GM15510 (cell line): ENCODE measurements around the gene EIF4G3.

Experiments used
- POLR2A ChIP-seq: IDR thresholded peaks from 3 replicates; pipeline ENCODE4 v1.6.1; 2011; ENCODE audit warnings: borderline replicate concordance; ENCODE audit not compliant: insufficient read length; ENCODE audit errors: extremely low read depth

The EIF4G3 gene

GRCh38 chr1:21131200-21131599 lies 45.5 kb downstream of the EIF4G3 start:
- no peak for TF ChIP-seq POLR2A

GRCh38 chr1:21129407-21129806 lies 47.3 kb downstream of the EIF4G3 start:
- no peak for TF ChIP-seq POLR2A

GRCh38 chr1:21126324-21126723 lies 50.4 kb downstream of the EIF4G3 start:
- TF ChIP-seq POLR2A, result no peak

- TF ChIP-seq POLR2A, result no peak
Observed at GRCh38 chr1:21124846-21125245, 51.9 kb downstream of the EIF4G3 start.

GRCh38 chr1:21123287-21123948 lies 53.3 kb downstream of the EIF4G3 start:
- TF ChIP-seq POLR2A, result no peak

- no peak for TF ChIP-seq POLR2A
Observed at GRCh38 chr1:21121764-21122471, 54.8 kb downstream of the EIF4G3 start.

GRCh38 chr1:21118167-21118566 lies 58.5 kb downstream of the EIF4G3 start:
- no peak for TF ChIP-seq POLR2A

- no peak for TF ChIP-seq POLR2A
Observed at GRCh38 chr1:21117597-21118001, 59.1 kb downstream of the EIF4G3 start.

- TF ChIP-seq POLR2A, result no peak
Observed at GRCh38 chr1:21117159-21117558, 59.5 kb downstream of the EIF4G3 start.

GRCh38 chr1:21115098-21115760 lies 61.5 kb downstream of the EIF4G3 start:
- TF ChIP-seq POLR2A, result no peak

- TF ChIP-seq POLR2A, result no peak
Observed at GRCh38 chr1:21114431-21114830, 62.3 kb downstream of the EIF4G3 start.

GRCh38 chr1:21110163-21110562 lies 66.5 kb downstream of the EIF4G3 start:
- TF ChIP-seq POLR2A, result no peak

GRCh38 chr1:21106709-21107108 lies 70.0 kb downstream of the EIF4G3 start:
- TF ChIP-seq POLR2A, result no peak

- TF ChIP-seq POLR2A, result no peak
Observed at GRCh38 chr1:21106238-21106637, 70.5 kb downstream of the EIF4G3 start.

- no peak for TF ChIP-seq POLR2A
Observed at GRCh38 chr1:21105807-21106206, 70.9 kb downstream of the EIF4G3 start.

GRCh38 chr1:21104683-21105082 lies 72.0 kb downstream of the EIF4G3 start:
- no peak for TF ChIP-seq POLR2A
